Karpas-422 (cell line): ENCODE results near the gene OR6Y1. TPM values are rescaled to one million over a fixed set of nuclear protein-coding genes. Genes with fewer than 3 reads are reported as not detected.
A peak's percentile ranks its signal among the peaks of the same experiment; 100 is the strongest.

Experiments used
- DNase-seq: peaks from one replicate; pipeline ENCODE4 v3.0.0-alpha.2; 2015
- H2AFZ ChIP-seq: fragments of 200-600 bp; sonication (generic); 2 replicates; pipeline ENCODE4 v1.6.1; 2014; ENCODE audit warnings: antibody characterized with exemption, low read length, mixed read lengths
- H3K27ac ChIP-seq: fragments of 200-600 bp; sonication (generic); 2 replicates; pipeline ENCODE4 v1.5.1; 2014; ENCODE audit warnings: mild to moderate bottlenecking, low read length, moderate library complexity
- H3K27me3 ChIP-seq: fragments of 200-600 bp; sonication (generic); 2 replicates; pipeline ENCODE4 v1.6.1; 2014; ENCODE audit warnings: low read length, mixed read lengths
- H3K36me3 ChIP-seq: fragments of 200-600 bp; sonication (generic); 2 replicates; pipeline ENCODE4 v1.6.1; 2014; ENCODE audit warnings: low read length, mixed read lengths; ENCODE audit not compliant: insufficient read depth
- H3K4me1 ChIP-seq: fragments of 200-600 bp; sonication (generic); 2 replicates; pipeline ENCODE4 v1.6.1; 2014; ENCODE audit warnings: mild to moderate bottlenecking, low read length, mixed read lengths
- H3K4me2 ChIP-seq: fragments of 200-600 bp; sonication (generic); 2 replicates; pipeline ENCODE4 v1.6.1; 2014; ENCODE audit warnings: low read length, low read depth, mild to moderate bottlenecking; ENCODE audit not compliant: poor library complexity, severe bottlenecking
- H3K4me3 ChIP-seq: fragments of 200-600 bp; sonication (generic); 2 replicates; pipeline ENCODE4 v1.5.1; 2014; ENCODE audit warnings: mild to moderate bottlenecking, antibody characterized with exemption, low read length, mixed read lengths
- H3K79me2 ChIP-seq: fragments of 200-600 bp; sonication (generic); 2 replicates; pipeline ENCODE4 v1.6.1; 2014; ENCODE audit warnings: mild to moderate bottlenecking, low read length, mixed read lengths
- H3K9ac ChIP-seq: fragments of 200-600 bp; sonication (generic); 2 replicates; pipeline ENCODE4 v1.6.0; 2014; ENCODE audit warnings: low read length
- H3K9me2 ChIP-seq: fragments of 200-600 bp; sonication (generic), shearing (Covaris generic); replicated peaks from 2 replicates; pipeline ENCODE4 v1.6.0; 2014; ENCODE audit warnings: mild to moderate bottlenecking, low read length, moderate library complexity; ENCODE audit not compliant: insufficient read depth
- H3K9me3 ChIP-seq: fragments of 300-700, 200-600 bp; sonication (generic); 2 replicates; pipeline ENCODE4 v1.6.1; 2014; ENCODE audit warnings: low read length, mixed read lengths
- H4K20me1 ChIP-seq: fragments of 200-600 bp; sonication (generic); 2 replicates; pipeline ENCODE4 v1.6.1; 2014; ENCODE audit warnings: mild to moderate bottlenecking, antibody characterized with exemption, low read length, low read depth; ENCODE audit not compliant: insufficient read depth
- total RNA-seq: library from RNA; depleted of rRNA; stranded (reverse); fragments of >200 nt; shearing (Covaris generic); gene quantifications from 2 replicates; pipeline ENCODE4 v1.2.3, GENCODE V29; 2014; ENCODE audit warnings: low replicate concordance

OR6Y1 gene
- total RNA-seq, 1 experiment from 2014 or later: not detected

DNA sequence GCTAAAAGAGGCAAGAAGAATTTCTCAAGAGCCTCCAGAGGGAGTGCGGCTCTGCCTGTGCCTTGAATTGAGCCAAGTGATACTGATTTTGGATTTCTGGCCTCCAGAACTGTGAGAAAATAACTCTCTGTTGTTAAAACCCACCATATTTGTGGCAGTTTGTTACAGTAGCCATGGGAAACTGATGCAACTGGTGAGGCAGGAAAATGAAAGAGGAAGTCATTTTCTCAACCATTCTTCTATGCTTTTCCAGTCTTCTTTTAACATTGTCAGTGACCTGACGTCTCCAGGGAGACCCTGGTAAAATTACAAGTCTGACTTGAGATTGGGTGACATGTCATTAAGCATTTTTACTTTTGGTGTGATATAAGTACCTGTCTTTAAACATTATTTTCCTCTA, 10.4 kb upstream of the OR6Y1 start:
- peak overlapping the region; percentile 93 for H2AFZ ChIP-seq
- H3K27ac ChIP-seq: peak overlapping the region; percentile 66
- H4K20me1 ChIP-seq: no peaks in the 10 kb centered on the region
- no peaks in the 10 kb centered on the region for H3K27me3 ChIP-seq
- DNase-seq: peak; percentile 82
- H3K4me1 ChIP-seq: peaks cover 19% of the 10 kb centered on the region
- H3K9me2 ChIP-seq: no peaks in the 10 kb centered on the region
- peak overlapping the region; percentile 44 for H3K4me2 ChIP-seq
- H3K9me3 ChIP-seq: no peaks in the 10 kb centered on the region
- H3K4me3 ChIP-seq: peak overlapping the region; percentile 7; the same call in 1 of the 2 replicates
- peak overlapping the region; percentile 56 for H3K9ac ChIP-seq
- H3K36me3 ChIP-seq: no peaks in the 10 kb centered on the region
- no peaks in the 10 kb centered on the region for H3K79me2 ChIP-seq

DNA sequence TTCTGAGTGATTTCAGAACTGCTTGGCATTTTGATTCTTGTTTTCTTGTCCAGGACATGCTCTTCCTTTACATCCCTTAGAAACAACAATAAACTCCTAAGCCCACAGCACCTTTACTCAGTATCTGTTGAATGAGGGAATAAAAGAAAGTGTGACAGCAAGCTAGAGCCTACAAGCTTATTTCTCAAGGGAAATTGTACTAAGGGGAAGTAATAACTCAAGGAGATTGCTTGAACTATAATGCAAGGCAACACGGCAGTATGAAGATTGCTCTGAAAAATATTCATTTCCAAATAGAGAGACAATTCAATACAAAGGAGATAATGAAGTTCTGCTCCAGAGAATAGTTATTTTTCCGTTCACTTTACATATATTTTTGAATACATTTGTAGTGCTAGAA, 9.6 kb upstream of the OR6Y1 start:
- peak overlapping the region; percentile 93 for H2AFZ ChIP-seq
- H3K4me2 ChIP-seq: peak overlapping the region; percentile 44
- H4K20me1 ChIP-seq: no peaks in the 10 kb centered on the region
- no peaks in the 10 kb centered on the region for H3K9me3 ChIP-seq
- DNase-seq: peak; percentile 74
- H3K27ac ChIP-seq: peak overlapping the region; percentile 66
- H3K9ac ChIP-seq: peak overlapping the region; percentile 56; the same call in 1 of the 2 replicates
- no peaks in the 10 kb centered on the region for H3K27me3 ChIP-seq
- H3K4me1 ChIP-seq: peaks cover 19% of the 10 kb centered on the region
- no peaks in the 10 kb centered on the region for H3K9me2 ChIP-seq
- H3K36me3 ChIP-seq: no peaks in the 10 kb centered on the region
- peak overlapping the region; percentile 7; the same call in 1 of the 2 replicates for H3K4me3 ChIP-seq
- H3K79me2 ChIP-seq: no peaks in the 10 kb centered on the region

DNA sequence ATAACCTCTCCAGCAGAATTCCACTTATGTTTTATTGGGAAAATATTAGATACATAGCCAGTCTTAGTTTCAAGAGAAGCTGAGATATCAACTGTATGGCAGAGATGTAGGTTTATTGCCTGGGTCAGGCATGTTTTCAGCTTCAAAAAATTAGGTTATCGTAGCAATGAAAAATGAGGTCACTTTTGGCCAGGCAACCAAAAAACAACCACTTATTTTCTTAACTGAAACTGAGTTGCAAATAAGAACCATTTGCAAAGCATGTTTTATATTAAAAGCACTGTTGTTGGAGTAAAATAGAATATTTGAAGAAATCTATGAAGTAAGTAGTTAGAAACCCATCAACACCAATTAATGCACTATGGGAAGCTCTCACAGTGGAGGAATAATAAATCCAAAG, 5.5 kb upstream of the OR6Y1 start:
- Histone ChIP-seq H3K9me2 (no peaks in the 10 kb centered on the region), H3K9me3 (no peaks in the 10 kb centered on the region), H3K4me1 (peaks cover 13% of the 10 kb centered on the region), H3K27me3 (no peaks in the 10 kb centered on the region), H3K4me3 (no peak overlapping the region), H3K27ac (no peak overlapping the region), H3K79me2 (no peaks in the 10 kb centered on the region), H3K36me3 (no peaks in the 10 kb centered on the region), H4K20me1 (no peaks in the 10 kb centered on the region), H3K4me2 (no peak overlapping the region), H3K9ac (no peak overlapping the region), H2AFZ (no peak overlapping the region)
- no peak for DNase-seq

DNA sequence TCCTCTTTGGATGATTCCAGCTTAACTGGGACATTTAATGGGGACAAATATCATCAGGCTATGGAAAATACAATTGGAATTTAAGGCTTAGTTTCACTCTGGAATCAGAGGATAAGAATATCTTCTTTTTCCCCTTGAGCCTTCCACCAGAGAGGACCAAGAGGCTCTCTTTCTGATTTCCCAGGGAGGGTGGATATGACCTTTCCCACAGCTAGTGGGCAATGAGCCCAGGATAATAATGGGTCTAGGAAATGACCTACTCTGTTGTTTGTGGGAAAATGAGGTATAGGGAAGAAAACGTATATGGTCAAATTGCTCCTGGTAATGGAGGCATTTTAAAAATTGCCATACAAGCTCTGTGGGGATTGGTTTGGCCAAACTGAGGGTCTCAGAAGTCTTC, 1.9 kb downstream of the OR6Y1 start:
- Histone ChIP-seq H2AFZ (no peak overlapping the region), H3K27ac (no peak overlapping the region), H3K9ac (no peak overlapping the region), H3K9me3 (no peaks in the 10 kb centered on the region), H3K4me3 (no peak overlapping the region), H3K4me1 (no peaks in the 10 kb centered on the region), H4K20me1 (no peaks in the 10 kb centered on the region), H3K36me3 (no peaks in the 10 kb centered on the region), H3K27me3 (no peaks in the 10 kb centered on the region), H3K9me2 (no peaks in the 10 kb centered on the region), H3K4me2 (no peak overlapping the region), H3K79me2 (no peaks in the 10 kb centered on the region)
- DNase-seq: no peak

DNA sequence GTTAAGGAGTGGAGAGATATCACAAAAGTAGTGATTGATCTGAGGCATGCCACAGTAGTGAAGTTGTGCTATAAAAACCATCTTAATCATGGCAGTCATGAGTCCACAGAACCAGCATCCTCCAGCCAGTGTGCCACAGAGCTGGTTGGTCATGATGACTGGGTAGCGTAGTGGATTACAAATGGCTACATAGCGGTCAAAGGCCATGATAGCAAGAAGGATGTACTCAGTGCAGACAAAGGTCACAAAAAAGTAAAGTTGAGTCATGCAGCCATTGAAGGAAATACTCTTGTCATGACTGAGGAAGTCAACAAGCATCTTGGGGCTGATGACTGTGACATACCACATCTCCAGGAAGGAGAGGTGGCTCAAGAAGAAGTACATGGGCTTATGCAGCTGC, 6.7 kb downstream of the OR6Y1 start:
- Histone ChIP-seq H3K9me3 (no peaks in the 10 kb centered on the region), H3K4me1 (no peaks in the 10 kb centered on the region), H3K4me2 (no peak overlapping the region), H3K9me2 (no peaks in the 10 kb centered on the region), H3K27me3 (no peaks in the 10 kb centered on the region), H3K4me3 (no peak overlapping the region), H3K79me2 (no peaks in the 10 kb centered on the region), H3K27ac (no peak overlapping the region), H2AFZ (no peak overlapping the region), H3K9ac (no peak overlapping the region), H3K36me3 (no peaks in the 10 kb centered on the region), H4K20me1 (no peaks in the 10 kb centered on the region)
- DNase-seq: no peak

DNA sequence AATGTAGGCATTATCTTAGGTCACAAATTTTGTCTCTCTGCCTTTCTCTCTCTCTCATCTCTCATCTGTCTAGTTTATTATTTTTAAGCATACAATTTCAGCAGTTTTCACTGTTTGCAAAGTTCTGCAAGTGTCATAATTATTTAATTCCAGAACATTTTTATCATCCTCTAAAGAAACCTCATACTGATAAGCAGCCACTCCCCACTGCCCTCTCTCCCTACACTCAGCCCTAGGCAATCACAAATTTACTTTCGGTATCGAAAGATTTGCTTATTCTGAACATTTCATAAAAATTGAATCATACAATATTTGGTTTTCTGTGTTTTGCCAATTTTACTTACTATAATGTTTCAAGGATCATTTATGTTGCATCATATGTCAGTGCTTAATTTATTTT, 16.6 kb downstream of the OR6Y1 start:
- Histone ChIP-seq H3K9me3 (no peaks in the 10 kb centered on the region), H3K36me3 (no peaks in the 10 kb centered on the region), H3K9ac (no peak overlapping the region), H3K4me3 (no peak overlapping the region), H3K9me2 (no peaks in the 10 kb centered on the region), H4K20me1 (no peaks in the 10 kb centered on the region), H3K27me3 (no peaks in the 10 kb centered on the region), H3K79me2 (no peaks in the 10 kb centered on the region), H3K4me1 (no peaks in the 10 kb centered on the region), H3K27ac (no peak overlapping the region), H3K4me2 (no peak overlapping the region), H2AFZ (no peak overlapping the region)
- DNase-seq: no peak

DNA sequence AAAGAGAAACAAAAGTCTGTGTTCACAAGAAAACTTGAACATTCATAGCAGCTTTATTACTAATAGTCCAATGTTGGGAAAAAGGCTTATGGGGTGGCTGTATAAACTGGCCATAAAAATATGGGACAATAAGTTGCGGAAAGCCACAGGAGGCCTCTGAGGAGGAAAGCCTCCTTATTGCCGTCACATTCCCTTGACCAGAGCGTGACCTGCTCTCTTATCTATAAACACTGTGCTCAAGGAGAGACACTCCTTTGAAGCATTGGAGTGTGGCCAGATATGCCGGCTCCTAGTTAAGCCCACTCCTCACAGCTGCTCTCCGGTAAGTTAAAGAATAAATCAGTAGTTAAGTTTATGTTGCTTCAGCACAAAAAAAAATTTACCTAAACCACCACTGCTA, 19.7 kb downstream of the OR6Y1 start:
- Histone ChIP-seq H3K27me3 (no peaks in the 10 kb centered on the region), H2AFZ (no peak overlapping the region)

DNA sequence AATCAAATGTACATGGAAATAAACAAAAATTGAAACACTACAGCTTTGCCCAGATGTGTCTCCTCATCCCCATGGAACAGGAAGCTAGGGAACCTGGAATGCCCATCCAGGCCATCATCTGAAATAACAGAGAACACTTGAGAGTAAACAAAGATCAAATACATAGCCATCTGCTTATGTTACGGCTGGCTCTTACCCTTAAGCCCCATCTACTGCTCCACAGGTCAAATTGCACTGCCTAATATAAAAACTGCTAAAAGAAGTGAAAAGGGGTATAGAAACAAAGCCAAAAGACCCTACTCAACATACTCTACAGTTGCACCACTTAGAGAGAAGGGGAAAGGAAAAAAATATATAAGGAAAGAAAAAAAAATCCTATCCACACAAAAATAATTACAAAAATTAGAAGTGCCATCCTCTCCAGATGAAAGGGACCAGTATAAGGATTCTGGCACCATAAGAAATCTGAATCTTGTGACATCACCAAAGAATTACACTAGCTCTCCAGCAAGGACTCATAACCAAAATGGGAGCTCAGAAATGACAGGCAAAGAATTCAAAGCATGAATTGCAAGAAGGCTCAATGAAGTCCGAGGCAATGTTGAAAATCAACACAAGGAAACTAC, 26.9 kb downstream of the OR6Y1 start:
- Histone ChIP-seq H4K20me1 (no peaks in the 10 kb centered on the region), H3K27ac (no peak overlapping the region), H3K27me3 (no peaks in the 10 kb centered on the region), H2AFZ (no peak overlapping the region), H3K4me3 (no peak overlapping the region), H3K4me1 (no peaks in the 10 kb centered on the region), H3K79me2 (no peaks in the 10 kb centered on the region), H3K9ac (no peak overlapping the region), H3K4me2 (no peak overlapping the region), H3K9me2 (no peaks in the 10 kb centered on the region), H3K9me3 (no peaks in the 10 kb centered on the region), H3K36me3 (no peaks in the 10 kb centered on the region)
- peak; percentile 69 for DNase-seq

More for the DNA sequence above, 19.7 kb downstream of the OR6Y1 start:
- DNase-seq: no peak
- no peaks in the 10 kb centered on the region for H3K79me2 ChIP-seq
- H3K36me3 ChIP-seq: no peaks in the 10 kb centered on the region
- H3K9me3 ChIP-seq: no peaks in the 10 kb centered on the region
- no peaks in the 10 kb centered on the region for H4K20me1 ChIP-seq
- H3K9me2 ChIP-seq: no peaks in the 10 kb centered on the region
- no peak overlapping the region for H3K4me2 ChIP-seq
- H3K27ac ChIP-seq: no peak overlapping the region
- H3K4me1 ChIP-seq: no peaks in the 10 kb centered on the region
- no peak overlapping the region for H3K9ac ChIP-seq
- no peak overlapping the region for H3K4me3 ChIP-seq
